GM18873 (cell line): ENCODE measurements around the gene LSS.
"Not testable (repeated sequence)": the region's sequence is repeated elsewhere in the genome, so short reads cannot be mapped to it uniquely, and the experiment has no call there.

Experiments
- ATAC-seq: cut with Tn5 transposase; IDR thresholded peaks from one replicate; pipeline ENCODE4 v1.9.1; 2021; ENCODE audit warnings: mild to moderate bottlenecking, moderate library complexity, moderate number of reproducible peaks; ENCODE audit not compliant: unreplicated experiment, low FRiP score

LSS gene

DNA sequence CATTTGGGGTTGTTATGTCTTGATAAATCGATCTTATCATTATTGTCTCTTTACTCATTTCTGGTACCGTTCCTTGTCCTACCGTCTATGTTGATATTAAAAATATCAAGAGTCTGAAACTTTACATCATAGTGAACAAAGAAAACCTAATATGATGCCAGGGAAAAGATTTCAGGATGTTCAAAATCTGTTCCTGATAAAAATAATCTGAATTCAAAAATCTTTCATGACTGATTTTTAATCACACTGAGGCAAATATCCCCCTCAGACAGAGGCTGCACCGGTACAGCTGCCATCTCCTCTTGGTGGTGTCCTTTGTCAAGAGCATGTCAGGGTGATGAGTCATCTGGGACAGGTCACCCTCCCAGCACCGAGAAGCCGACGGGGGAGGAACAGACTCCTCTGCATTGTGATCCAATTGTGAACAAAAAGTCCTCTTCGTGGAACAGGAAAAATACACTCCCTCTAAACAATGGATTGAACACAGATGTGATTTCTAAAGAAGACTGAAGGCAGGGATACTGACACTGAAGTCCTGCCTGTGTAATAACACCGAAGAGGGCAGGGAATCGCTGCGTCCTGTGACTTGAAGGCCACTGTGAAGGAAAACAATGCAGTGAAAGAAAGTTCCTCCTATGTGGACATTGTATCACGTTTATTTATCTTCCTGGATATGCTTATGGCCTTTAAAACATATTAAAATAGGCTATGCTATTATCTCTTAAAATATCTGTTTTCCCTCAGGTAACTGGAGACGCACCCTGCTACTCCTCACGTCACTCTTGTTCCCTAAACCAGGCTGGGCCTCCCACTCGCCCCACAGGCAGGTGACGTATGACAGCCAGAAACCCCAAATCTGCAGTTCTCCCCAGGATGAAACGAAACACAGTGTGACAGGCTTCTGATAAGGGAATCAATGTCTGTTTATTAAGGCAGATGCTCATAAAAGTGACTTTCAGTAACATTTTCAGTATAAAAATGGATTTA lies 40.1 kb downstream of the LSS start:
- ATAC-seq: no peak

DNA sequence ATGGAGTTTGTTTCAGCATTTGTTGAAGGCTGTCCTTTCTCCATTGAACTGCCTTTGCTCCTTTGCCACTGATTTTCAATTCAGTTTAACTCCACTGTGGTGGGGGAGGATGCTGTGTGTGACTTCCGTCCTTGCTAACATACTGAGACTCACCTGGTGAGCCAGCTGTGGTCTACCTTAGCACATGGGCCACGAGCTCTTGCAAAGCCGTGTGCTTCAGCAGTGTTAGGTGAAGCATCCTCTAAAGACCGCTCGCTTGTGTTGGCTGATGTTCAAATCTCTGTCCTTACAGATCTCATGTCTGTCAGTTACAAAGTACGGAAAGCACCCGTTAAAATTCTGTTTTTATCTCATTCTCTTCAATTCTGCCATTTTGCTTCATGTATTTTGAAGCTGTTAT lies 40.8 kb downstream of the LSS start:
- ATAC-seq: no peak

DNA sequence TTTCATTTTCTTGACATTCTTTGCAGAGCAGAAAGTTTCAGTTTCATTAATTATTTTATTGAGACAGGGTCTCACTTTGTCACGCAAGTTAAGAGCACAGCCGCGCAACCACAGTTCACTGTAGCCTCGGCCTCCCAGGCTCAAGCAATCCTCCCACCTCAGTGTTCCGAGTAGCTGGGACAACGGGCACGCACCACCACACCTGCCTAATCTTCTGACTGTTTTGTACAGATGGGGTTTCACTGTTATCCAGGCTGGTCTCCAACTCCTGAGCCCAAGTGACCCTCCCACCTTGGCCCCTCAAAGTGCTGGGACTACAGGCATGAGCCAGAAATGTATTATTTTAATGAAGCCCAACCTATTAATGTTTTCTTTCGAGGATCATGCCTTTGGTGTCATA lies 41.3 kb downstream of the LSS start:
- no peak for ATAC-seq

DNA sequence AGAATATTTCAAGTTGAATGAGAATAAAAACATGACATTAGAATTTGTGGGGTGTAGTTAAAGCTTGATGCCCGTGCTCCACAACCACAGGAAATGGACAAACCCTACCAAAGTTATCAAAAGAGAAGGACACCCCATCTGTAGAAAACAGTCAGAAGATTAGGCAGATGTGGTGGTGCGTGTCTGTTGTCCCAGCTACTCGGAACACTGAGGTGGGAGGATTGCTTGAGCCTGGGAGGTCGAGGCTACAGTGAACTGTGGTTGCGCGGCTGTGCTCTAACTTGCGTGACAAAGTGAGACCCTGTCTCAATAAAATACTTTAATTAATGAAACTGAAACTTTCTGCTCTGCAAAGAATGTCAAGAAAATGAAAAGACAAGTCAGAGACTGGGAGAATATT lies 42.9 kb downstream of the LSS start:
- ATAC-seq: no peak

DNA sequence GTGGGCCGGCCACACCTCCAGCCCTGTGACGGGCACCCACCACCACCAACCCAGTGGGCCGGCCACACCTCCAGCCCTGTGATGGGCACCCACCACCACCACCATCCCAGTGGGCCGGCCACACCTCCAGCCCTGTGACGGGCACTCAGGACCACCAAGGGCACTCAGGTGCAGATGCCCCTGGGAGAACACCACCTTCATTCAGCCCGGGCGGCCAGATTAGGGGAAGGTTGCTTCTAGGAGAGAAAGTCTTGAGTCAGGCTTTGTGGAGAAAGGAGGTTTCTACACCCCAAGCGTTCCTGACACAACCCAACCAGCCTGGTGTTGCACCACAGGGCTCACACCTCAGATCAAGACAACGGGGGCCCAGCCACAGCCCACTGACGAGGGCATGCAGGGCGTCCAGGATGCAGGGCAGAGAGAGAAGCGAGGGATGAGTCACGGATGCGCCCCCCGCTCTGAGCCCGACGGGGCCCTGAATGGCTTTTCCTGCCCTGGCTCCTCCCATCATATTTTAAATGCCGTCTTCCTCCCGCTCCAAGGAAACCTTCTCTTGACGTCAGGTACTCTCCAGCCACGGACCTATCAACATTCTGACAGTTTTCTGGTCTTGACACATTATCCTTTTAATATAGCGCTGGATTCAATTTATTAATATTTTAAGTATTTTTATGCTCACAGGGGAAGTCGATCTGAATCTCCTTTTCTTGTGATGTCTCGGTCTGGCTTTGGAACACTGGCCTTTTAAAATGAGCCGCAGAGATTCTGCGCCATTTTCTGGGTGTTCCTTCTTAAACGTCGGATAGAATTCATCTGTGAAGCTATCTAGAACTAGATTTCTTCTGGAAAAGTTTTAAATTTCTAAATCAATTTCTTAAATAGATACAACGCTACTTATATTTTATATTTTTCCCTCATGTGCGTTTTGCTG lies 43.7 kb downstream of the LSS start:
- no peak for ATAC-seq

DNA sequence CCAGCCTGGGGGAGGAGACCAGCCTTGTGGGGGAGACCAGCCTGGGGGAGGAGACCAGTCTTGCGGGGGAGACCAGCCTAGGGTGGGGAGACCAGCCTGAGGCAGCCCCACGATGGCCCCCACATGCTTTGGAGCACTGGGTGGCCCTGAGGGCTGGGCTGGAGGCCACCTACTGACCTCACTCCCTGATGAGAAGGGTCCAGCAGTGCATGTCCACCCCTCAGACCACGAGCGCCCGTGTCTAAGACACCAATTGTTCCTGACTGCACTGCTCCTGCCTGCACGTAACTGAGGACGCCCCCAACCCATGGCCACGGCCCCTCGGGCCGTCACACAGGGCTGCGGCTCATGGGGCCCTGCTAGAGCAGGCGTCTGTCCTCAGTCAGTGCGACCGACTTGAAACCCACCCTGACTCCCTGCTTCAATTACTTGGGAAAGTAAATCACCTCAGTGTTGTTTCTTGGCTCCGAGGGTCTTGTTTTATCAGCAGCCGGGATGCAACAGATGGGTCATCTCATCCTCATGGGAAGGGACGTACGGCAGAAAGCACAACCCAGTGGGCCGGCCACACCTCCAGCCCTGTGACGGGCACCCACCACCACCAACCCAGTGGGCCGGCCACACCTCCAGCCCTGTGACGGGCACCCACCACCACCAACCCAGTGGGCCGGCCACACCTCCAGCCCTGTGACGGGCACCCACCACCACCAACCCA lies 44.5 kb downstream of the LSS start, which contains the start of gene SPATC1L:
TSS of gene SPATC1L (minus strand) at position 550 of the 715 bp plus-strand sequence. CDS start 1,643 bp downstream, outside the sequence.
- no peak for ATAC-seq

DNA sequence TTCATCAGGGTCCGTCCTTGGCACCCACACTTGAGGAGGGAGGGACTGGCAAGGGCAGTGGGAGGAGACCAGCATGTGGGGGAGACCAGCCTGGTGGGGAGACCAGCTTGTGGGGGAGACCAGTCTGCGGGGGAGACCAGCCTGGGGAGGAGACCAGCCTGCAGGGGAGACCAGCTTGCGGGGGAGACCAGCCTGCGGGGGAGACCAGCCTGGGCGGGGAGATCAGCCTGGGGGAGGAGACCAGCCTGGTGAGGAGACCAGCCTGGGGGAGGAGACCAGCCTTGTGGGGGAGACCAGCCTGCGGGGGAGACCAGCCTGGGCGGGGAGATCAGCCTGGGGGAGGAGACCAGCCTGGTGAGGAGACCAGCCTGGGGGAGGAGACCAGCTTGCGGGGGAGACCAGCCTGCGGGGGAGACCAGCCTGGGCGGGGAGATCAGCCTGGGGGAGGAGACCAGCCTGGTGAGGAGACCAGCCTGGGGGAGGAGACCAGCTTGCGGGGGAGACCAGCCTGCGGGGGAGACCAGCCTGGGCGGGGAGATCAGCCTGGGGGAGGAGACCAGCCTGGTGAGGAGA lies 45.2 kb downstream of the LSS start:
- ATAC-seq: not testable (repeated sequence)

DNA sequence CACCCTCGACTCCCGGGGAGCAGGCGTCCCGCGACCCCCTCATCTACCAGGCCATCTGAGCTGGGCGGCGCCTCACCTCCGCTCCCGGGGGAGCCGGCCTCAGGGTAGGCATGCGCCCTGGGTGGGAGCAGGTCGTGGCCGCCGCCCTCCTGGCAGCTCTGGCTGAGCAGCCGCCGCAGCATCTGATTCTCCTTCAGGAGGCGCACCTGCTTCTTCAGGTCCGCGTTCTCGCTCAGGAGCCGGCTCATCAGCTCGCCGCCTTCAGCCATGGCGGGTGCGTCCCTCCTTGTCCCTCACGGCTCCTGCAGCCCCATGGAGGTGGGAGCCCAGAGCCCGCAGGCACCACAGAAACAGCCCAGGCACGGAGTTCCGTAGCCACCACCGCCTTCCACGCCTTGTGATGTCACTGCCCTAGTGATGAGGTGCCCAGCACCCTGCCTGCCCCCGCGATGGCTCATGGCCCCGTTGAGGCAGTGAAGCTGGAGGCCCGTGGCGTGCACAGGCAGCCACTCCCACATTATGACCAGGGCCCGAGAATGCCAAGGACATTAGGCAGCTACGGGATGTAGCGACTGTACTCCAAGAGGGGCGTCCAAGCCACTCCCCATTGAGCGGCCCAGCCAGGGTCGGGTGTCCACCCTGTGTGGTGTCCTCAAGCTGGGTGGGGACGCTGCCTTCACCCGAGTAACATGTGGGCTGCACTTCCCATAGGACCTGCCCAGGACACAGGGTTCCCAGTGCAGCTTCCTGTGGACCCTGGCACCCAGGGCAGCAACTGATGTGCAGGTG lies 45.8 kb downstream of the LSS start:
- no peak for ATAC-seq

DNA sequence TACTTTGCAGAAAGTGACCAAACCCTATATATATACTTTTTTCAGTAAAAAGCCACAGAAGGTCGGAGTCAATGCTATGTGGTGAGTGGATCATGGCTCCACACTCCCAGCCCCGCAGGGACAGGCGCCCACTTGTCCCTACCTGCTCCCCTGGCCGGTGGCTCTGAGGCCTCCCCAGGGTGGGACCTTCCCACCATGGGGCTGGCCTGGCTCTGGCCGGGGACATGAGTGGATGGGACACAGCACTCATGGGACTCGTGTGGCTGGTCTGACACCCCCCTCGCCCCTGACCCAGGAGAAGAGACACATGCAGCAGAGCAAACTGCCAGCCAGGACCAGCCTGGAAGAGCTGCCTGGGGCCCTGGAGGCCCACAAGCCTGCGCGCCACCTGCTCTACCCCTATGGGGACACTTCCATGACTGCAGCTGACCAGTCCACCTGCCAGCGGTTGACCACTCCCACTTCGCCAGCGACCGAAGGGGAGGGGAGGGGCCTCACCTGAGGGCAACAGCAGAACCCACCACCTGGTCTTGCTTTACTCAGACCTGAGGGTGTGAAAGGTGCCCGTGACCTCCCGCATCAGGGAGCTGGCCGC lies 46.5 kb downstream of the LSS start:
- ATAC-seq: no peak

DNA sequence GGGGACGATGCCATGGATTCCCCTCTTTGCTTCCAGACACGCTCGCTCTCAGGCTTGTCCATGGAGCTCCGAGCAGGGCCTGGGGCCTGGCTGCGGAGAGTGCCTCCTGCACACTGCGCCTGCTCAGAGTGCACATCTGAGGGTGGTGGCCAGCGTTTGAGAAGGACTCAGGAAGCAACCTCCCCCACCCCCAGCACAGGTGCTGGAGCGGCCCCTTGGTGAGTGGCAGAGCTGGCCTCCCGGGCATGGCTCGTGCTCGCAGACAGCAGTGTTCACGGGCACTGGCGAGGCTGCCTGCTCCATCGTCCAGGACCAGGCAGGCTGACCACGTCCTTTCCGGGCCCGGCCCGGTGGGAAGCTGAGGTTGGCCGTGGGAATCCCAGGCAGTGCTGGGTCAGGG lies 47.1 kb downstream of the LSS start:
- ATAC-seq: no peak

DNA sequence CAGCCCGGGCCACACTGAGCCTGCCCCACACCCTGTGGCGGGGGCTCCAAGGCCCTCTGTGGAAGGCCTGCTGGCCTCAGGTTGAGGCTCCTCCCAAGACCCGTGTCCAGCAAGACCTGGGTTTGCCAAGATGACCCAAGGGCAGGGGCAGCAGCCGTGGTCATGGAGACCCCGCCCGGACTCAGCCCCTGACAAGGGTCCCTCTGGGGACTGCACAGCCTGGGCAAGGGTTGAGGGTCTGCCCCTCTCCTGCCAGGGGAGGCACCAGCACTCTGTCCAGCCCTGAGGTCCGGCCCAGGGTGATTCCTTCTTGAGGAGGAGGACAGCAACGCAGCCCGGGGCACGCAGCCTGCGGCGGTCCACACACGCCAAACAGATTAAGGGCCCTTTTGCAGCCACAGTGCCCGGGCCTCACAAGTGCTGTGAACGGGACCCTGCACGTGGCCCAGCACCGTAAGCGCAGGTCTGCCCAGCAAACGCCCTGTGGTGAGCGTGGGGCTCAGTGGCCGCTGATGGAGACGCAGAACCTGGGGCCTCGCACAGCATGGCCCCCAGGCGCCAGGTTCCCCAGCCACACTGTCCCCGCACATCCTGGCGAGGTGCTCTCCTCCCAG lies 47.7 kb downstream of the LSS start:
- no peak for ATAC-seq

DNA sequence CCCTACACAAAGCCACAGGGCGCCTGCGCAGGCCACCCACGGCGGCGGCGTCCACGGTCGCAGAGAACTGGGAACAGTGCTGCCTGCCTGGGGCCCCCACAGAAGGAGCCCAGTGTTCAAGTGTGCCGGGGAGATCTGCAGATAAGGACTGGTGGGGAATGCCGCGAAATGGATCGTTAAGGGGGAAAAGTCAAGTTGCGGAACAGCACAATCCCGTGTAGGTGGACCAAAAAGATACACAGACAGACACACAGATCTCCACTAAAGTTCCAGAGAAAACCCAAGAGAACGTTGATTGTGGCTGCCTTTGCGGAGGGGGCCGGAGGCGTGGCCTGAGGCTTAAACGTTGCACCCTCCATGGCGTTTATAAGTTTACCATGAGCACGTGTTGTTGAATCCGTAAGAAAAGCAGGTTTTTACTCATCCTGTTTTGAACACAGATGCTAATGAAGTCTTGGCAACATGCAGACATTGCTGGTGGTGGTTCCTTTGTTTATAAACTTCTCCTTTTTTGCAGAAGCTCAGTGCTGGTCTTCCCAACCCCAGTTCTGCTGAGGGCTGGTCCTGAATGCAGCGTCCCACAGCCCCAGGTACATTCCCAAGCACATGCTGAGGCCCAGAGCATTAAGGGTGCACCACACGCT lies 48.4 kb downstream of the LSS start:
- no peak for ATAC-seq

DNA sequence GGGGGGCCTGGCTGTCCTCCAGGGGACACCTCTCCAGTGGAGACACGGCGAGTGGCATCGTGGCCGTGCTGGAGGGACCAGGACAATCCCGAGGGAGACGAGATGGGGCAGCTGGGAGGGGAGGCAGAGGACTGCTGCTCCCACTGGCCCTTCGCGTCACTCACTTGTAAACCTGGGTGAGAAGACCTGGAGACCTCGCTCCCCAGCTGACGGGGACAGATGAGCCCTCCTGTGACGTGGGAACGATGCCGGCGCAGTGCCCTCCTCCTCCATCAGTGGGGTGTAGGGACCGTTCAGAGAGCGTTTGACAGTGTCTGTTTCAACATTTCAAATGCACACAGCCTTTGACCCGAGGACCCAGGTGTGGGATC lies 48.9 kb downstream of the LSS start:
- ATAC-seq: no peak

DNA sequence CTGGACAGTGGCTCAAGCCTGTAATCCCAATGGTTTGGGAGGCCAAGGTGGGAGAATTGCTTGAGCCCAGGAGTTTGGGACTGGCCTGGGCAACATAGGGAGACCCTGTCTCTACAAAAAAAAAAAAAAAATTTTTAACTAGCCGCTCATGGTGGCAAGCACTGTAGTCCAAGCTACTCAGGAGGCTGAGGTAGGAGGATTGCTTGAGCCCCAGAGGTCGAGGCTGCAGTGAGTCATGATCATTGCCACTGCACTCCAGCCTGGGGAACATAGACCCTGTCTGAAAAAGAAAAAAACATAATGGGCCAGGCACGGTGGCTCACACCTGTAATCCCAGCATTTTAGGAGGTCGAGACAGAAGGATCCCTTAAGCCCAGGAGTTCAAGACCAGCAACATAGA lies 49.6 kb downstream of the LSS start:
- no peak for ATAC-seq

DNA sequence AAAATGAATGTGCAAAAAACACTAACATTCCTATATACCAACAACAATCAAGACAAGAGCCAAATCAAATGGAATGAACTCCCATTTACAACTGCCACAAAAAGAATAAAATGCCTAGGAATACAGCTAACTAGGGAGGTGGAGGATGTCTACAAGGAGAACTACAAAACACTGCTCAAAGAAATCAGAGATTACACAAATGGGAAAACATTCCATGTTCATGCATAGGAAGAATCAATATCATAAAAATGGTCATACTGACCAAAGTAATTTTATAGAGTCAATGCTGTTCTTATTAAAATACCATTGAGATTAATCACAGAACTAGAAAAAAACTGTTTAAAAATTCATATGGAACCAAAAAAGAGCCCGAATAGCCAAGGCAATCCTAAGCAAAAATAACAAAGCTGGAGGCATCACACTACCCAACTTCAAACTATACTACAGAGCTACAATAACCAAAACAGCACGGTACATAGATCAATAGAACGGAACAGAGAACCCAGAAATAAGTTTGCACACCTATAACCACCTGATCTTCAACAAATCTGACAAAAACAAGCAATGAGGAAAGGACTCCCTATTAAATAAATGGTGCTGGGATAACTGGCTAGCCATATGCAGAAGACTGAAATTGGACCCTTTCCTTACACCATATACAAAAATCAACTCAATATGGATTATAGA lies 52.0 kb downstream of the LSS start:
- ATAC-seq: not testable (repeated sequence)

DNA sequence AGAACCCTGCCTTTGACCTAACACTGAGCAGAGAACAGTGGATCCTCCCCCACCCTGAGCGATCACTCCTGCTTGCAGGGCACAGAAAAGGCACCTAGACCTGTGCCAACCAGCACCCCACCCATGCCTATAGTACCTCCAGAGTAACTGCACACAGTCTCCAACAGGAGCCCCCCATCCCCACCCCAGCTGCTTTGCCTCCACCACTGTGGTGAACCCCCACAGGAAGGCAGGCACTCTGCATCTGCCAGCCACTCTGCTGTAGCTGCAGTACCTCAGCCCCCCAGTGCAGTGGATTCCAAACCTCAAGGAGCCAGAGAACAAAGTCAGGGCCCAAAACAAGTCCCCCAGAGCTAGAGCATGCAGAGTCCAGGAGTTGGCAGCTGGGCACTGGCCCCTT lies 55.0 kb downstream of the LSS start:
- ATAC-seq: no peak

DNA sequence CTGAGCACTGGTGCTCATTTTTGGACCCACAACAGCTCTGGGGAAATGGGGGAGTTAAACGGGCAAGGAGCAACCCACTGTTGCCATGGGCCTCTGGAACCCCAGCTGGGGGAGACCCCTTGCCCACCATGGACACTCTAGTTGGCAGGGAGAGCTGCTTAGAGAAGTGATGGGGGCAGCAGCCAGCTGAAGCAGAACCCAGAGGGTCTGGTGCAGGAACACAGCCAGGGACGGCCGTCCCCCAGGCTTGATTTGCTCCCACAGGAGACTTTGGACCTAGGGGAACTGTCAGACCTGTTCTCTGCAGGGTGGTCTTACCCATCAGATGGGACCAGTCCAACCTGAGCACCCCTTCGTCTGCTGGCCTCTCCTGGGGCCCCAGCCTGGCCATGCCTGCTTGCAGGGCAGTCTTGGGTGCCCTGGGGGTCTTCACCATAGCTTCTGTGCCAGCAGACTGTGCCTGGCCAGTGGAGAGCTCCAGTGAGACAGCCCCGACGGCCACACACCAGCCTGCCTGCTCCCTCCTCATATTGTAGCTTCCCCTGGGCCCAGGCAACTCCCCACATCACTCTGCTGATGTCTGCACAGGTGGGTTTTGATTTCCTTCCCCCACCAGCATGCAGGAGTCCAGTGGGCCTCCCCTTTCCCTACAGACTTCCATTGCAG lies 55.6 kb downstream of the LSS start:
- no peak for ATAC-seq
